A549 treated with Mapracorat at 1 μM for 4 hours (cell line): Measurements from ENCODE around the gene GUK1. TPM values are rescaled to one million over a fixed set of nuclear protein-coding genes. Genes with fewer than 3 reads are reported as not detected.

Source experiments
- total RNA-seq: library from RNA; stranded (reverse); fragments of 200-300 nt; extraction: Qiagen RNA extraction; gene quantifications from 5 replicates; pipeline ENCODE4 v1.2.3, GENCODE V29; 2022

The GUK1 gene, protein sequence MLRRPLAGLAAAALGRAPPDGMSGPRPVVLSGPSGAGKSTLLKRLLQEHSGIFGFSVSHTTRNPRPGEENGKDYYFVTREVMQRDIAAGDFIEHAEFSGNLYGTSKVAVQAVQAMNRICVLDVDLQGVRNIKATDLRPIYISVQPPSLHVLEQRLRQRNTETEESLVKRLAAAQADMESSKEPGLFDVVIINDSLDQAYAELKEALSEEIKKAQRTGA
- 116 to 157 TPM (median 153 TPM) in 5 replicates for total RNA-seq

DNA sequence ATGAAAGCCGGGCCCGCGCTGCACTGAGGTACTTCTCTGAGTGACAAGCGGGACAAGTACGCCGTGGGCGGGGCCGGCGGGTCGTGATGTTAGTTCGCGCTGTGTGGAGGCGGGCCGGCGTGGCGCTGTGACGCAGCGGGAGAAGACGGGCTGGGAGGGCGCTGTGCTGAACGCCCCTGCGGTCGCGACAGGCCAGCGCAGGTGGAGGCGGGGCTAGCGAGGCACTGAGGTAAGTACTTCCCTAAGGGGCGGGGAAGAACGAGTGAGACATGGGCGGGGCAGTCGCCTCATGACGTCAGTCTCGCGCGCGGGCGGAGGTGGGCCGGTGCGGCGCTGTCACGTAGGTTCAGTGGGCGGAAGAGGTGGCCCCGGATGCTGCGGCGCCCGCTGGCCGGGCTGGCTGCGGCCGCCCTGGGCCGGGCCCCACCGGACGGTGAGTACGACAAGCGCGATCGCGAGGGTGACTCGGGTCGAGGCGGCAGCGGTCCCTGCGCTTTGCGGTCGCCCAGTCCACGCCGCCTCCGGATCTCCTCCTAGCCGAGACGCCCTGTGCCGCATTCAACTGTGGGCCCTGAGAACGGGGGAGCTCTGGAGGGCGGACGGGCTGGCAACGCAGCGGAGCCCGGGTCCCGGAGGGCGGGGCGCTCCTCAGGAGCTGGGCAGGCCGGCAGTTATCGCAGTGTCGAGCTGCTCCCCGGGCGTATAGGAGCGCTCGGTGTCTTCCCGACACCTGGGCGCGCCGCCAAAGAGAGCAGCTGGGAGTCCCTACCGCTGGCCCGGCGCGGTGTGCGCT lies at the start of gene GUK1:
GUK1 (plus strand) TSS at position 349 of the 793 bp plus-strand sequence; CDS start at position 373, 24 bp downstream.

DNA sequence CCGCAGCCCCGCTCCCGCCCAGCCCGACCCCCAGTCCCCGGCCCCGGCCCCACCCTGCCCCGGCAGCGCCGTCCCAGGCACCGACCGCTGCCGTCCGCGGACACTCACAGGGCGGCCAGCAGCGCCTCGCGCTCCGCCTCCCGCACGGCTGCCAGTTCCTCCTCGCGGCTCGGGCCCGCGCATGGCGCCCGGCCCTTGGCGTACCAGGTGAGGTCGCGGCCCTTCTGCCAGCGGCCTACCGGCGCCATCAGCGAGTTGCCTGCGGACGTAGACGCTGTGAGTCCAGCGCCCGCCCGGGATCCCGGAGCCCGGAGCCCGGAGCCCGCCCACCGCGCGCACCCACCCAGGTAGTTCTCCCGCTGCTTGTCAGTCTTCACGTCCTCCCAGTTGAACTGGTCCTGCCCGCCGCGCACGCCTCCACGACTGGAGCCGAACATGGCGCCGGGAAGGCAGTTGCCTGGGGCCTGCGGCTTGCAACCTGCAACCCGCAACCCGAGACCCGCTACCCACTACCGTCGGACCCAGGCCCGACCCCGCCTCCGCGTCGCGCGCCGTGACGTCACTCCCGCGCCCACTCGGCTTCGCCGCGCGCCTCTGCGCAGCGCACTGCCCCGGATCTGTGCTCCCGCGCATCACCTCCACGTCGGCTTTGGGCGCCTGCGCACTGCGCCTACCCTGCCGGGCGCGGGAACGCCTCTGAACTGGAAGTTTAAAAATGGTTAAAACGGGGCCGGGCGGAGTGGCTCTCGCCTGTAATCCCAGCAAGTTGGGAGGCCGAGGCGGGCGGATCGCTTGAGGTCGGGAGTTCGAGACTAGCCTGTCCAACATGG lies 37.1 kb upstream of the GUK1 start, which contains the start of gene C1orf35:
C1orf35 (minus strand) TSS at position 535 of the 830 bp plus-strand sequence; CDS start at position 437, 98 bp downstream.

DNA sequence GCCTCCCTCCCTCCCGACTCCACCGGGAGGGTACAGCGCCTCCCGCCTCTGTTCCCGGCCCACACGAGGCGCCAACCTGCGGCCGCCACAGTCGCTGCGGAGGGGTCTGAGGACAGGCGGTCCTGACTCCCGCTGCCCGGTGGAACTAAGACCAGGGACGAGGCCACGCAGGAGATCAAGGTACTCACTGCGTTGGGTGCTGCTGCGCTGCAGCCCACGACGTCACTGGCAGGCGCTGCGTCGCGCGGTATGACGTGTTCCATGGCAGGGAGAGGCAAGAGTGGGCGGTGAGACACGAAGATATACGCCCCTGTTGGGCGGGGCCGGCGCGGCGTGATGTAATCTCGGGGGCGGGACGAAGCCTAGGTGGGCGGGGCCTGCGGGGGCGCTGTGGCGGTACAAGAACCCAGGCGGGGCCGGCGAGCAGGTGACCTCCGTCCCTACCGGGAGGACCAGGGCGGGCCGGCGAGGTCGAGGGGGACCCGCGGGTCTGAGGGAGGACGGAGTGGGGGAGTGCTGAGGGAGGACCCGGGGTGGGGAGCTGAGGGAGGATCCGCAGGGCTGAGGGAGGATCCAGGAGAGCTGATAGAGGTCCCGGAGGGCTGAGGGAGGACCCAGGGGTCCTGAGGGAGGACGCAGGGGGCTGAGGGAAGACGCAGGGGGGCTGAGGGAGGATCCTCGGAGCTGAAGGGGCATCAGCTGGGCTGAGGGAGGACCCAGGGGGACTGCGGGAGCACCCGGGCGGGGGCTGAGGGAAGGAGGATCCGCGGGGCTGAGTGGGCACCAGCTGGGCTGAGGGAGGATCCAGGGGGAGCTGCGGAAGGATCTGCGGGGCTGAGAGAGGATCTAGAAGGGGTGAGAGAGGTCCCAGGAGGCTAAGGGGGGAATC lies 30.8 kb upstream of the GUK1 start, which contains the start of gene MRPL55:
MRPL55 (minus strand) TSS at position 227 of the 889 bp plus-strand sequence. CDS start 1,039 bp downstream, outside the sequence.

DNA sequence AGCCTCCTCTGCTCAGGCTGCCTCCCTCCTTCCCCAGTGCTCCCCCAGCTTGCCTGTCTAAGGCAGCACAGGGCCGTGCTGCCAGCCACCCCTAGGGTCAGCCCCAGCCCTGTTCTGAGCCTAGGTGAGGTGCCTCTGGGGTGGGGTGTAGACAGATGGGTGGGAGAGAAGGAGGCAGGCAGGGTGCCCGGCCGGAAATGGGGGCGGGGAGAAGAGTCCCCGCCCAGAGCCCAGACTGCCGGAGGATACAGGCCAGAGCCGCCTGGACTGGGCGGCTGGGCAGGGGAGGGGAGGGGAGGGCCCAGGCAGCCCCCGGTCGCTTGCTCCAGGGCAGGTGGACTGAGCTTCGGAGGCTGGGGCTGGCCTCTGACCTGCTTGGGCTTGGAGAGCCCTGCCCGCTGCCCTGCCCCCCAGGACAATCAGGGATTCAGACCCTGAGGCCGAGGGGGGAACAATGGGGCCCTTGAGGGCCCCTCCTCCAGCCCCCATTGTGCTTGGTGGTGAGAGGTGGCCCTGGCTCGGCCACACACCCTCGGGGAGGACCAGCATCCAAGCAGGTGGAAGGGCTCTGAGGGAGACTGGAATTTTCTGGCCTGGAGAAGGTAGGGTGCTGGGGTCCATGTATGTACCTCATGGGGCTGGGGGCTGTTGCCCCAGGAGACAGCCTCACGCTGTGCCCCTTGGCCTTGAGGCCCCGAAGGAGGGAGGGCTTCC lies 9.5 kb downstream of the GUK1 start, which contains the start of gene GJC2:
GJC2 (plus strand) TSS at position 525 of the 714 bp plus-strand sequence. CDS start 7,829 bp downstream, outside the sequence.

DNA sequence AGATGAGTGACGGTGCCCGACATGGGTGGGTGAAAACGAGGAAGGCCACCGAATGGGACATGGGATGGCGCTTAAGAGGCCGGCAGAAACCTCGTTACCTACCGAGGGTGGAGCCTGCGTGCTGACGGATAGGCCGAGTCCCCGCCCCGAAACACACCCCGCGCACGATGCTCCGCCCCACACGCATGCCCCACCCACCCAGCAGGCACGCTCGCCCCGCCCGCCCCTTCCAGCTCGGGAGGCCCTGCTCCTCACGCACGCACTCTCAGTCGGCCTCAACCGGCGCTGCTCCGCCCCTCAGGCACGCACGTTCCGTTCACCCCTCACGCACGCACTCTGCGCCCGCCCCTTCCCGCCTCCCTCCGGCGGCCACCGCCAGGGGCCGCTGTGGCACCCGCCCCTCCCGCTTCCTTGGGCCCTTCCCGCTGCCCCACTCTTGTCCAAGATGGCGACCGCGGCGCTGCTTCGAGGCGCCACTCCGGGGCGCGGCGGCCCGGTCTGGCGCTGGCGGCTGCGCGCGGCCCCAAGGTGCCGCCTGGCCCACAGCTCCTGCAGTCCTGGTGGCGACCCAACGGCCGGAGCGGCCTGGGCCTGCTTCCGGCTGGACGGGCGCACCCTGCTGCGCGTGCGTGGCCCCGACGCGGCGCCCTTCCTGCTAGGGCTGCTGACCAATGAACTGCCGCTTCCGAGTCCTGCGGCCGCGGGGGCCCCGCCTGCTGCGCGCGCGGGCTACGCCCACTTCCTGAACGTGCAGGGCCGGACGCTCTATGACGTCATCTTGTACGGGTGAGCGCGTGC lies 25.5 kb downstream of the GUK1 start, which contains the start of gene IBA57:
IBA57 (plus strand) TSS at position 433 of the 798 bp plus-strand sequence; CDS start at position 446, 13 bp downstream.

Other genes with a start within 250 kb of the GUK1 start
- gene WNT9A, start 192.3 kb upstream of the GUK1 start, total RNA-seq, result 6.8 to 10.2 TPM (median 7.9 TPM) in 5 replicates
- 0.04 to 0.06 TPM in 2 of 5 replicates, not detected in the others for gene WNT3A, start 133.3 kb upstream of the GUK1 start, total RNA-seq
- gene ARF1, start 57.6 kb upstream of the GUK1 start, total RNA-seq, result 374 to 460 TPM (median 440 TPM) in 5 replicates
- gene C1orf35, start 37.0 kb upstream of the GUK1 start, total RNA-seq, result 29.4 to 41.3 TPM (median 39.2 TPM) in 5 replicates
- 76.4 to 92.1 TPM (median 83.8 TPM) in 5 replicates for gene MRPL55, start 31.0 kb upstream of the GUK1 start, total RNA-seq
- gene GJC2, start 9.7 kb downstream of the GUK1 start, total RNA-seq, result 0.09 to 0.58 TPM (median 0.41 TPM) in 5 replicates
- gene IBA57, start 25.5 kb downstream of the GUK1 start, total RNA-seq, result 4.1 to 6.6 TPM (median 5.9 TPM) in 5 replicates
- 4.5 to 5.5 TPM (median 4.9 TPM) in 5 replicates for gene OBSCN, start 67.8 kb downstream of the GUK1 start, total RNA-seq